GM19468 (cell line): ENCODE data around the gene ERC2.
"Not testable (repeated sequence)": the region's sequence is repeated elsewhere in the genome, so short reads cannot be mapped to it uniquely, and the experiment has no call there.

Source experiments
- ATAC-seq: cut with Tn5 transposase; IDR thresholded peaks from one replicate; pipeline ENCODE4 v1.9.1; 2021; ENCODE audit warnings: mild to moderate bottlenecking, moderate library complexity, moderate number of reproducible peaks; ENCODE audit not compliant: unreplicated experiment; ENCODE audit errors: extremely low read depth

Gene ERC2

GRCh38 chr3:56102032-56102431 is 366.2 kb downstream of the ERC2 start:
- no peak for ATAC-seq

- ATAC-seq, result no peak
Observed at GRCh38 chr3:56101576-56101975, 366.7 kb downstream of the ERC2 start.

GRCh38 chr3:56096999-56097398 is 371.3 kb downstream of the ERC2 start:
- no peak for ATAC-seq

- ATAC-seq, result no peak
Observed at GRCh38 chr3:56094170-56094569, 374.1 kb downstream of the ERC2 start.

- ATAC-seq, result no peak
Observed at GRCh38 chr3:56089739-56090138, 378.5 kb downstream of the ERC2 start.

GRCh38 chr3:56087451-56088053 is 380.7 kb downstream of the ERC2 start:
- no peak for ATAC-seq

- no peak for ATAC-seq
Observed at GRCh38 chr3:56086355-56086754, 381.9 kb downstream of the ERC2 start.

GRCh38 chr3:56081246-56081645 is 387.0 kb downstream of the ERC2 start:
- no peak for ATAC-seq

GRCh38 chr3:56076746-56077145 is 391.5 kb downstream of the ERC2 start:
- no peak for ATAC-seq

- ATAC-seq, result no peak
Observed at GRCh38 chr3:56075089-56075488, 393.2 kb downstream of the ERC2 start.

GRCh38 chr3:56069766-56070165 is 398.5 kb downstream of the ERC2 start:
- ATAC-seq, result no peak

- not testable (repeated sequence) for ATAC-seq
Observed at GRCh38 chr3:56066405-56066804, 401.9 kb downstream of the ERC2 start.

- ATAC-seq, result no peak
Observed at GRCh38 chr3:56064684-56065083, 403.6 kb downstream of the ERC2 start.

GRCh38 chr3:56061279-56061626 is 407.0 kb downstream of the ERC2 start:
- ATAC-seq, result no peak

- no peak for ATAC-seq
Observed at GRCh38 chr3:56060521-56061278, 407.6 kb downstream of the ERC2 start.

- no peak for ATAC-seq
Observed at GRCh38 chr3:56059731-56060130, 408.5 kb downstream of the ERC2 start.

GRCh38 chr3:56055951-56056350 is 412.3 kb downstream of the ERC2 start:
- no peak for ATAC-seq

GRCh38 chr3:56055546-56055945 is 412.7 kb downstream of the ERC2 start:
- ATAC-seq, result no peak

- no peak for ATAC-seq
Observed at GRCh38 chr3:56054844-56055243, 413.4 kb downstream of the ERC2 start.

- no peak for ATAC-seq
Observed at GRCh38 chr3:56053727-56054126, 414.5 kb downstream of the ERC2 start.

- ATAC-seq, result no peak
Observed at GRCh38 chr3:56052188-56052587, 416.1 kb downstream of the ERC2 start.

GRCh38 chr3:56051052-56051451 is 417.2 kb downstream of the ERC2 start:
- no peak for ATAC-seq
